Ovary (tissue), 3 donors: ENCODE data around the gene CPA5.

Experiments
- EP300 ChIP-seq: sonication (generic); formaldehyde crosslinking; IDR thresholded peaks from one replicate; pipeline ENCODE4 v1.6.1; 2017; ENCODE audit warnings: antibody characterized with exemption
- POLR2A ChIP-seq: fragments of 450-650 bp; IDR thresholded peaks from one replicate; pipeline ENCODE4 v1.6.1; 2017; ENCODE audit warnings: antibody characterized with exemption, mild to moderate bottlenecking, moderate library complexity
- TF ChIP-seq, protein P1 (sequence below), 3 donors: fragments of 450-650 bp in 2 of 3; fragments of 200-600 bp in 1 of 3; IDR thresholded peaks; one replicate each; pipeline versions ENCODE4 v1.5.1 to v1.8.0; 2016 to 2022; ENCODE audit warnings: antibody characterized with exemption in 3 of 3, mild to moderate bottlenecking in 1 of 3
- donor health status: DM: no; HTN: no; CAD: no.

DNA sequence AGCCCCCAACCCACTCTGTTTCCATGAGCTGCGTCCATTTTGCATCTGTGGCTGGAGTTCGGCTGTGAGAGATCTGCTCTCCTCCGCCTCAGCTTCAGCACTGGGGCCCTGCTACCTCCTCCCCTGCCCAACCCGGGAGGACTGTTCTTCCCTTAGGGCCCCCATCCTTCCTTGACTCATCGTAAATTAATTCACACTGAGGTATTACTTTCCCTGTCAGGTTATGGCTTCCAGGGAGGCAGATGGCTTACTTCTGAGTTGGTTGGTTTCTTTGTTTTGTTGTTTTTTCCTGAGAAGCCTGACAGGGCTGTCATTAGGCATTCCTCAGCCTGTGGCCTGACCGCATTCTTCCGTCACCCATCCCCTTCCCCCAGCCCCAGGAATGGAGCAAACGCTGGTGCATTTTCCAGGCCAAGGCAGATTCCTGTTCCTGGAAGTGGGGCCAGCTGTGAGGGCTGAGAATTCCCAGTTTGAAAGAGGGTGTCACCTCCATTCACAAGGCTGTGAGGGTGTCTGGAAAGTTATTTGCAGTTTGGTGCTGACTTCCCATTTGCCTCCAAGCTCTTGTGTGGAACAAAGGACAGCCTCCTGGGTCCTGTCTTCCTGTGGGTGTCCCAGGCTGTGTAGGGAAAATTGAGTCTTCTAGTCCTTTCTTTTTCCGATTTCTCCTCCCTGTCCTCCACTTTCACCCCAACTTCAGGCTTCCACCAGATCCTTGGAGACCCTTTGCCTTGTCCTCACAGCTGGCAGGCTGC, 11.7 kb downstream of the CPA5 start:
- TF ChIP-seq, protein P1, sequence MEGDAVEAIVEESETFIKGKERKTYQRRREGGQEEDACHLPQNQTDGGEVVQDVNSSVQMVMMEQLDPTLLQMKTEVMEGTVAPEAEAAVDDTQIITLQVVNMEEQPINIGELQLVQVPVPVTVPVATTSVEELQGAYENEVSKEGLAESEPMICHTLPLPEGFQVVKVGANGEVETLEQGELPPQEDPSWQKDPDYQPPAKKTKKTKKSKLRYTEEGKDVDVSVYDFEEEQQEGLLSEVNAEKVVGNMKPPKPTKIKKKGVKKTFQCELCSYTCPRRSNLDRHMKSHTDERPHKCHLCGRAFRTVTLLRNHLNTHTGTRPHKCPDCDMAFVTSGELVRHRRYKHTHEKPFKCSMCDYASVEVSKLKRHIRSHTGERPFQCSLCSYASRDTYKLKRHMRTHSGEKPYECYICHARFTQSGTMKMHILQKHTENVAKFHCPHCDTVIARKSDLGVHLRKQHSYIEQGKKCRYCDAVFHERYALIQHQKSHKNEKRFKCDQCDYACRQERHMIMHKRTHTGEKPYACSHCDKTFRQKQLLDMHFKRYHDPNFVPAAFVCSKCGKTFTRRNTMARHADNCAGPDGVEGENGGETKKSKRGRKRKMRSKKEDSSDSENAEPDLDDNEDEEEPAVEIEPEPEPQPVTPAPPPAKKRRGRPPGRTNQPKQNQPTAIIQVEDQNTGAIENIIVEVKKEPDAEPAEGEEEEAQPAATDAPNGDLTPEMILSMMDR (IDR thresholded peaks at IDR 0.05): no peak
- TF ChIP-seq POLR2A (no peak), EP300 (no peak)
